GM06990 (cell line): ENCODE measurements around the gene HSD3B1.

ENCODE experiments used
- DNase-seq: peaks from one replicate; pipeline ENCODE4 v3.0.0-alpha.2; 2011; ENCODE audit not compliant: insufficient read length; ENCODE audit errors: extremely low read depth
- H3K27me3 ChIP-seq: replicated peaks from 2 replicates; pipeline ENCODE4 v1.6.0; 2011; ENCODE audit warnings: low read length; ENCODE audit not compliant: control insufficient read depth, insufficient read depth
- H3K36me3 ChIP-seq: 2 replicates; pipeline ENCODE4 v1.5.1; 2011; ENCODE audit warnings: low read length; ENCODE audit not compliant: control insufficient read depth, insufficient read depth
- H3K4me3 ChIP-seq: replicated peaks from 2 replicates; pipeline ENCODE4 v1.5.1; 2011; ENCODE audit warnings: low read depth, mild to moderate bottlenecking, control low read depth, low read length
- TF ChIP-seq, protein P1 (sequence below): IDR thresholded peaks from 2 replicates; pipeline ENCODE4 v1.5.1; 2011; ENCODE audit warnings: low read length, control low read depth, mild to moderate bottlenecking, inconsistent platforms; ENCODE audit not compliant: insufficient read depth, poor library complexity, severe bottlenecking

The HSD3B1 gene

GRCh38 chr1:119469741-119470140 lies 37.3 kb upstream of the HSD3B1 start:
- no peak overlapping the region for H3K4me3 ChIP-seq
- TF ChIP-seq, protein P1, sequence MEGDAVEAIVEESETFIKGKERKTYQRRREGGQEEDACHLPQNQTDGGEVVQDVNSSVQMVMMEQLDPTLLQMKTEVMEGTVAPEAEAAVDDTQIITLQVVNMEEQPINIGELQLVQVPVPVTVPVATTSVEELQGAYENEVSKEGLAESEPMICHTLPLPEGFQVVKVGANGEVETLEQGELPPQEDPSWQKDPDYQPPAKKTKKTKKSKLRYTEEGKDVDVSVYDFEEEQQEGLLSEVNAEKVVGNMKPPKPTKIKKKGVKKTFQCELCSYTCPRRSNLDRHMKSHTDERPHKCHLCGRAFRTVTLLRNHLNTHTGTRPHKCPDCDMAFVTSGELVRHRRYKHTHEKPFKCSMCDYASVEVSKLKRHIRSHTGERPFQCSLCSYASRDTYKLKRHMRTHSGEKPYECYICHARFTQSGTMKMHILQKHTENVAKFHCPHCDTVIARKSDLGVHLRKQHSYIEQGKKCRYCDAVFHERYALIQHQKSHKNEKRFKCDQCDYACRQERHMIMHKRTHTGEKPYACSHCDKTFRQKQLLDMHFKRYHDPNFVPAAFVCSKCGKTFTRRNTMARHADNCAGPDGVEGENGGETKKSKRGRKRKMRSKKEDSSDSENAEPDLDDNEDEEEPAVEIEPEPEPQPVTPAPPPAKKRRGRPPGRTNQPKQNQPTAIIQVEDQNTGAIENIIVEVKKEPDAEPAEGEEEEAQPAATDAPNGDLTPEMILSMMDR = no peak
- DNase-seq = no peak
- no peaks in the 10 kb centered on the region; the same call in 1 of the 2 replicates for H3K27me3 ChIP-seq
- H3K36me3 ChIP-seq = no peaks in the 10 kb centered on the region

DNA sequence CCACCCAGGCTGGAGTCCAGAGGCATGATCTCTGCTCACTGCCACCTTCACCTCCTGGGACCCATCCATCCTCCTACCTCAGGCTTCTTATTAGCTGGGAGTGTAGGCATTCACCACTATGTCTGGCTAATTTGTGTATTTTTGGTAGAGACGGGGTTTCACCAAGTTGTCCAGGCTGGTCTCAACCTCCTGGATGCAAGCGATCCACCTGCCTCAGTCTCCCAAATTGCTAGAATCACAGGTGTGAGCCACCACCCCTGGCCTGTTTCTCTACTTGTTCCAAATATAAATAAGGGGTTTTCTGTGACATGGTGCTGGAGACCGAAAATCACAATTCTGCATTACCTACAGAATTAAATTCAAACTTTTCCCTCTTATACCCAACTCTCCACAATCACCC lies 36.6 kb upstream of the HSD3B1 start:
- Histone ChIP-seq H3K36me3 (no peaks in the 10 kb centered on the region), H3K4me3 (no peak overlapping the region), H3K27me3 (no peaks in the 10 kb centered on the region; the same call in 1 of the 2 replicates)
- DNase-seq = no peak
- TF ChIP-seq, protein P1 = no peak

GRCh38 chr1:119470958-119471357 lies 36.1 kb upstream of the HSD3B1 start:
- H3K27me3 ChIP-seq = no peaks in the 10 kb centered on the region; the same call in 1 of the 2 replicates
- TF ChIP-seq, protein P1 = no peak
- no peaks in the 10 kb centered on the region for H3K36me3 ChIP-seq
- DNase-seq = no peak
- H3K4me3 ChIP-seq = no peak overlapping the region

GRCh38 chr1:119471566-119471965 lies 35.4 kb upstream of the HSD3B1 start:
- Histone ChIP-seq H3K4me3 (no peak overlapping the region), H3K27me3 (no peaks in the 10 kb centered on the region; the same call in 1 of the 2 replicates), H3K36me3 (no peaks in the 10 kb centered on the region)
- no peak for DNase-seq
- TF ChIP-seq, protein P1 = no peak

DNA sequence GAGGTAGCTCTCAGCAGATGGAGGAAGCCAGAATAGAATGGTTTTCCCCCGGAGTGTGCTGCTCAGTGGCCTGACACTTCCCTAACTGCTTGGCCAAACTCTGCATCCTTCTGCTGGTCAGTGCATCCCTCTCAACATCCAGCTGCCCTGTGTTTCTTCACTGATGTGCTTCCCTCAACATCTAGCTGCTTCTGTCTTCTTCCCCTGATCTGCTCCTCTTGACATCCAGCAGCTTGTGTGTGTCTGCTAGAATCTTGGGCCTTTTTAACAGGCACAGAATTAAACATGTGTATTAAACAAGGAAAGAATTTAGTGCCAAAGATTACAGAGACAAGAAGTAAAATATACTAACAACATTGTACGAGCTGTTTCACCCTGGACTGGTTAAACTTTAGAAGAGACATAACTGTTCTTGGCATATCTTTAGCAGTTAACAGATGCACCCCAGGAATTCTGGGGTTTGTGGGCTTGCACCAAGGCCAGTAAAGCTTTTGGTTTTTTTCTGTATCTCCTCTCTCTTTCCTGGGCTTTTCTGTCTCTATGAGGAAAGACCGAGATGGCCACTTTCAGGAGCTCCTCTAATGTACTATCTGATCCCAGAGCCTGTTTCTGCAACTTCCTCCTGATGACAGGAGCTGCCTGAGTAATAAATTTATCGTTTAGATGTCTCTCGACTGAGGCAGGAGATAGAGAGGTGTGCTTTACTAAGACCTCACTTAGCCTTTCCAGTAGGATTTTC lies 34.8 kb upstream of the HSD3B1 start:
- Histone ChIP-seq H3K36me3 (no peaks in the 10 kb centered on the region), H3K27me3 (no peaks in the 10 kb centered on the region; the same call in 1 of the 2 replicates), H3K4me3 (no peak overlapping the region)
- TF ChIP-seq, protein P1 = no peak
- DNase-seq = no peak
